SK-N-SH (cell line): ENCODE measurements around the gene COL4A6. TPM values are rescaled to one million over a fixed set of nuclear protein-coding genes. Genes with fewer than 3 reads are reported as not detected.

Experiments used
- CTCF ChIA-PET: fragments of 300-600, 350-600 bp; formaldehyde crosslinking; extraction: SDS; loops from one replicate; lab custom pipeline; 2021; lab: Yijun Ruan, JAX
- POLR2A ChIA-PET: fragments of 350-600 bp; sonication (Branson Sonifier 250); formaldehyde crosslinking; extraction: SDS; loops from one replicate; lab custom pipeline; 2020; ENCODE audit warnings: antibody characterized with exemption, inconsistent platforms; lab: Yijun Ruan, JAX
- DNase-seq: peaks from one replicate; pipeline ENCODE4 v3.0.0; 2012
- H2AFZ ChIP-seq: fragments of 200-600 bp; sonication (generic); 2 replicates; pipeline ENCODE4 v1.8.1; 2016; ENCODE audit warnings: antibody characterized with exemption, mild to moderate bottlenecking, low read depth
- H3F3A ChIP-seq: fragments of 200-600 bp; sonication (generic); replicated peaks from 2 replicates; pipeline ENCODE3; 2016; ENCODE audit warnings: antibody characterized with exemption, mild to moderate bottlenecking; ENCODE audit not compliant: insufficient read depth
- H3K27ac ChIP-seq, 2 experiments: fragments of 200-500 bp in 1 of 2; fragments of 200-600 bp in 1 of 2; sonication (Bioruptor generic) in 1 of 2; sonication (generic), shearing (Covaris generic) in 1 of 2; 2 replicates each; pipeline versions ENCODE4 v1.5.1 to v1.6.1; 2014 to 2016; ENCODE audit warnings: low read depth in 2 of 2, inconsistent platforms in 1 of 2, low read length in 1 of 2, mild to moderate bottlenecking in 1 of 2, mixed read lengths in 1 of 2
- H3K27me3 ChIP-seq: fragments of 200-600 bp; sonication (generic), shearing (Covaris generic); 2 replicates; pipeline ENCODE4 v1.6.1; 2016; ENCODE audit warnings: mixed run types; ENCODE audit not compliant: insufficient read depth
- H3K36me3 ChIP-seq, 2 experiments: fragments of 200-500 bp in 1 of 2; fragments of 200-600 bp in 1 of 2; sonication (Bioruptor generic) in 1 of 2; sonication (generic) in 1 of 2; replicated peaks in 1 of 2; 2 replicates each; pipeline versions ENCODE3 to v1.5.1; 2014 to 2016; ENCODE audit warnings: low read length in 1 of 2, mild to moderate bottlenecking in 1 of 2; ENCODE audit not compliant: insufficient read depth in 2 of 2, control insufficient read depth in 1 of 2
- H3K4me1 ChIP-seq, 2 experiments: fragments of 200-500 bp in 1 of 2; fragments of 200-600 bp in 1 of 2; sonication (Bioruptor generic) in 1 of 2; sonication (generic), shearing (Covaris generic) in 1 of 2; 2 replicates each; pipeline versions ENCODE4 v1.5.1 to v1.6.1; 2014 to 2016; ENCODE audit warnings: low read depth in 1 of 2, low read length in 1 of 2, mixed run types in 1 of 2; ENCODE audit not compliant: insufficient read depth in 2 of 2, control insufficient read depth in 1 of 2
- H3K4me2 ChIP-seq: fragments of 200-600 bp; sonication (generic), shearing (Covaris generic); 2 replicates; pipeline ENCODE4 v1.6.1; 2017; ENCODE audit warnings: mixed run types
- H3K4me3 ChIP-seq, 2 experiments: fragments of 200-500 bp in 1 of 2; fragments of 200-600 bp in 1 of 2; sonication (Bioruptor generic) in 1 of 2; sonication (generic), shearing (Covaris generic) in 1 of 2; 2 replicates each; pipeline versions ENCODE4 v1.5.1 to v1.8.1; 2014 to 2016; ENCODE audit warnings: low read depth in 2 of 2, inconsistent platforms in 1 of 2, low read length in 1 of 2, mild to moderate bottlenecking in 1 of 2, mixed read lengths in 1 of 2, moderate library complexity in 1 of 2
- H3K79me2 ChIP-seq: fragments of 200-600 bp; sonication (generic); 2 replicates; pipeline ENCODE4 v1.8.1; 2017; ENCODE audit warnings: mild to moderate bottlenecking; ENCODE audit not compliant: insufficient read depth
- H3K9ac ChIP-seq: fragments of 200-600 bp; sonication (generic); 2 replicates; pipeline ENCODE4 v1.6.1; 2017; ENCODE audit warnings: mixed run types
- H3K9me2 ChIP-seq: fragments of 200-600 bp; sonication (generic); 2 replicates; pipeline ENCODE4 v1.6.1; 2017; ENCODE audit warnings: mixed run types
- H3K9me3 ChIP-seq: fragments of 200-600 bp; sonication (generic); 2 replicates; pipeline ENCODE4 v1.6.1; 2017; ENCODE audit warnings: mixed run types, mild to moderate bottlenecking, moderate library complexity
- H4K20me1 ChIP-seq: fragments of 200-600 bp; sonication (generic); 2 replicates; pipeline ENCODE4 v1.6.1; 2017; ENCODE audit warnings: mild to moderate bottlenecking, mixed run types; ENCODE audit not compliant: insufficient read depth
- CTCF ChIP-seq: fragments of 200-600 bp; sonication (generic); IDR thresholded peaks from 2 replicates; pipeline ENCODE4 v1.6.1; 2017; ENCODE audit warnings: antibody characterized with exemption, mild to moderate bottlenecking, moderate library complexity
- EP300 ChIP-seq, 2 experiments: IDR thresholded peaks; 2 replicates each; pipeline versions ENCODE4 v1.4.0 to v1.6.1; 2012; ENCODE audit warnings: borderline replicate concordance in 1 of 2, low read depth in 1 of 2, low read length in 1 of 2
- EZH2phosphoT487 ChIP-seq: fragments of 200-600 bp; sonication (generic); IDR thresholded peaks from 2 replicates; pipeline ENCODE4 v1.6.1; 2017; ENCODE audit warnings: low read depth, mixed run types, mild to moderate bottlenecking, antibody characterized with exemption, moderate library complexity, borderline replicate concordance
- FOSL2 ChIP-seq: IDR thresholded peaks from 2 replicates; pipeline ENCODE4 v1.4.0; 2012; ENCODE audit warnings: low read depth, mild to moderate bottlenecking, moderate library complexity, borderline replicate concordance
- MAX ChIP-seq: IDR thresholded peaks from 2 replicates; pipeline ENCODE4 v1.4.0; 2012; ENCODE audit warnings: low read depth
- NRF1 ChIP-seq: IDR thresholded peaks from 2 replicates; pipeline ENCODE4 v1.6.1; 2012; ENCODE audit warnings: low read depth, mild to moderate bottlenecking, low read length
- RAD21 ChIP-seq: IDR thresholded peaks from 2 replicates; pipeline ENCODE4 v1.6.1; 2012; ENCODE audit warnings: mild to moderate bottlenecking, low read length
- REST ChIP-seq: IDR thresholded peaks from 2 replicates; pipeline ENCODE4 v1.6.1; 2012; ENCODE audit warnings: mild to moderate bottlenecking, low read depth, low read length, moderate library complexity
- RFX5 ChIP-seq: IDR thresholded peaks from 2 replicates; pipeline ENCODE4 v1.6.1; 2012; ENCODE audit warnings: mild to moderate bottlenecking, improper control_type of control experiment, low read length
- TAF1 ChIP-seq: IDR thresholded peaks from 2 replicates; pipeline ENCODE4 v1.6.1; 2012; ENCODE audit warnings: low read depth, mild to moderate bottlenecking, low read length, moderate library complexity, borderline replicate concordance
- TEAD4 ChIP-seq: IDR thresholded peaks from 2 replicates; pipeline ENCODE4 v1.4.0; 2012; ENCODE audit warnings: mild to moderate bottlenecking, borderline replicate concordance; ENCODE audit not compliant: insufficient read depth
- USF1 ChIP-seq: IDR thresholded peaks from 2 replicates; pipeline ENCODE4 v1.4.0; 2012; ENCODE audit warnings: low read depth, borderline replicate concordance
- USF2 ChIP-seq: fragments of 150-350 bp; IDR thresholded peaks from 2 replicates; pipeline ENCODE4 v1.6.1; 2017; ENCODE audit warnings: antibody characterized with exemption, low read length, low read depth, borderline replicate concordance
- ZBTB33 ChIP-seq: IDR thresholded peaks from 2 replicates; pipeline ENCODE4 v1.4.0; 2012; ENCODE audit warnings: low read depth, borderline replicate concordance
- WGBS: methylation state at CpG from one replicate; pipeline ENCODE4 v1.1.6; 2017; ENCODE audit warnings: low lambda C conversion rate; 5-methylcytosine and 5-hydroxymethylcytosine counted together
- polyA plus RNA-seq, 3 experiments: library from polyadenylated mRNA; depleted of rRNA; stranded (reverse); fragments of >200 nt; gene quantifications; 2 replicates each; pipeline ENCODE4 v1.2.3, GENCODE V29; 2012

Gene COL4A6
- polyA plus RNA-seq, 1 of the 3 experiments (the other 2 are of a cell fraction) = not detected

GRCh38 chrX:108173874-108174273, 264.3 kb downstream of the COL4A6 start:
- Histone ChIP-seq H3K4me2 (no peak overlapping the region), H3K9me2 (no peaks in the 10 kb centered on the region), H3K36me3 (no peaks in the 10 kb centered on the region), H2AFZ (no peak overlapping the region), H3K27me3 (peaks cover 8% of the 10 kb centered on the region; the same call in 1 of the 2 replicates), H4K20me1 (no peaks in the 10 kb centered on the region), H3K4me3 (no peak overlapping the region), H3K9ac (no peak overlapping the region), H3F3A (no peaks in the 10 kb centered on the region), H3K27ac (no peak overlapping the region), H3K9me3 (no peaks in the 10 kb centered on the region), H3K79me2 (no peaks in the 10 kb centered on the region), H3K4me1 (no peaks in the 10 kb centered on the region)
- TF ChIP-seq EZH2phosphoT487 (no peak), EP300 (IDR thresholded peaks at IDR 0.05; ENCODE audit: borderline replicate concordance in 1 of 2, low read depth in 1 of 2, low read length in 1 of 2) (no peak), CTCF (no peak), TEAD4 (no peak), USF1 (no peak), ZBTB33 (no peak), USF2 (no peak)
- DNase-seq = no peak
- CTCF ChIA-PET = interaction anchor here (0.6 kb wide), 1 partner anchor 8 kb away, joined by 3 read pairs; no protein-coding TSS in a partner anchor
- POLR2A ChIA-PET = no interaction called here
- 3% methylated on average over 3 of the region's 3 CpGs for WGBS

- no peak overlapping the region for H3K9ac ChIP-seq
- no peaks in the 10 kb centered on the region for H3K36me3 ChIP-seq
- H3K79me2 ChIP-seq = no peaks in the 10 kb centered on the region
- DNase-seq = no peak
- H3K4me1 ChIP-seq = no peaks in the 10 kb centered on the region
- no peak overlapping the region for H3K27ac ChIP-seq
- H3K27me3 ChIP-seq = peaks cover 8% of the 10 kb centered on the region; the same call in 1 of the 2 replicates
- no peak overlapping the region for H2AFZ ChIP-seq
- H4K20me1 ChIP-seq = no peaks in the 10 kb centered on the region
- H3F3A ChIP-seq = no peaks in the 10 kb centered on the region
- no peak overlapping the region for H3K4me2 ChIP-seq
- H3K4me3 ChIP-seq = no peak overlapping the region
- WGBS = 44% methylated on average over 4 of the region's 4 CpGs
- H3K9me3 ChIP-seq = no peaks in the 10 kb centered on the region
- ChIA-PET CTCF (no interaction called here), POLR2A (no interaction called here)
- H3K9me2 ChIP-seq = no peaks in the 10 kb centered on the region
- TF ChIP-seq RFX5 (no peak), TAF1 (no peak), NRF1 (no peak), MAX (no peak), RAD21 (no peak), ZBTB33 (no peak), REST (no peak), FOSL2 (no peak)
Observed at GRCh38 chrX:108171671-108172070, 266.6 kb downstream of the COL4A6 start.
